ENCODE results near the gene MSH2.
"Not testable (repeated sequence)": the region's sequence is repeated elsewhere in the genome, so short reads cannot be mapped to it uniquely, and the experiment has no call there.

DNA sequence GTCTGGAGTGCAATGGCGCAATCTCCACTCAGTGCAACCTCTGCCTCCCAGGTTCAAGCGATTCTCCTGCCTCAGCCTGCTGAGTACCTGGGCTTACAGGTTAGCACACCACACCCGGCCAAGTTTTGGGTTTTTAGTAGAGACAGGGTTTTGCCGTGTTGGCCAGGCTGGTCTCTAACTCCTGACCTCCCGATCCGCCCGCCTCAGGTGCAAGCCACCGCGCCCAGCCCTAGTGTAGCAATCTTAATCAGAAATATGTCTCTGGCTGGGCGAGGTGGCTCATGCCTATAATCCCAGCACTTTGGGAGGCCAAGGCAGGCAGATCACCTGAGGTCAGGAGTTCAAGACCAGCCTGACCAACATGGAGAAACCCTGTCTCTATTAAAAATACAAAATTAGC is 17.7 kb downstream of the MSH2 start:
- TF ChIP-seq, protein P1, sequence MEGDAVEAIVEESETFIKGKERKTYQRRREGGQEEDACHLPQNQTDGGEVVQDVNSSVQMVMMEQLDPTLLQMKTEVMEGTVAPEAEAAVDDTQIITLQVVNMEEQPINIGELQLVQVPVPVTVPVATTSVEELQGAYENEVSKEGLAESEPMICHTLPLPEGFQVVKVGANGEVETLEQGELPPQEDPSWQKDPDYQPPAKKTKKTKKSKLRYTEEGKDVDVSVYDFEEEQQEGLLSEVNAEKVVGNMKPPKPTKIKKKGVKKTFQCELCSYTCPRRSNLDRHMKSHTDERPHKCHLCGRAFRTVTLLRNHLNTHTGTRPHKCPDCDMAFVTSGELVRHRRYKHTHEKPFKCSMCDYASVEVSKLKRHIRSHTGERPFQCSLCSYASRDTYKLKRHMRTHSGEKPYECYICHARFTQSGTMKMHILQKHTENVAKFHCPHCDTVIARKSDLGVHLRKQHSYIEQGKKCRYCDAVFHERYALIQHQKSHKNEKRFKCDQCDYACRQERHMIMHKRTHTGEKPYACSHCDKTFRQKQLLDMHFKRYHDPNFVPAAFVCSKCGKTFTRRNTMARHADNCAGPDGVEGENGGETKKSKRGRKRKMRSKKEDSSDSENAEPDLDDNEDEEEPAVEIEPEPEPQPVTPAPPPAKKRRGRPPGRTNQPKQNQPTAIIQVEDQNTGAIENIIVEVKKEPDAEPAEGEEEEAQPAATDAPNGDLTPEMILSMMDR (IDR thresholded peaks at IDR 0.05) = not testable (repeated sequence)
- not testable (repeated sequence) for TF ChIP-seq POLR2A (IDR thresholded peaks at IDR 0.05)
